GM18520 (cell line): ENCODE data around the gene ZNF48.
"Not testable (repeated sequence)": the region's sequence is repeated elsewhere in the genome, so short reads cannot be mapped to it uniquely, and the experiment has no call there.

ENCODE experiments used
- ATAC-seq: cut with Tn5 transposase; IDR thresholded peaks from one replicate; pipeline ENCODE4 v1.9.1; 2021; ENCODE audit not compliant: unreplicated experiment

The ZNF48 gene

GRCh38 chr16:30377050-30377811 is 18.0 kb upstream of the ZNF48 start:
- no peak for ATAC-seq

DNA sequence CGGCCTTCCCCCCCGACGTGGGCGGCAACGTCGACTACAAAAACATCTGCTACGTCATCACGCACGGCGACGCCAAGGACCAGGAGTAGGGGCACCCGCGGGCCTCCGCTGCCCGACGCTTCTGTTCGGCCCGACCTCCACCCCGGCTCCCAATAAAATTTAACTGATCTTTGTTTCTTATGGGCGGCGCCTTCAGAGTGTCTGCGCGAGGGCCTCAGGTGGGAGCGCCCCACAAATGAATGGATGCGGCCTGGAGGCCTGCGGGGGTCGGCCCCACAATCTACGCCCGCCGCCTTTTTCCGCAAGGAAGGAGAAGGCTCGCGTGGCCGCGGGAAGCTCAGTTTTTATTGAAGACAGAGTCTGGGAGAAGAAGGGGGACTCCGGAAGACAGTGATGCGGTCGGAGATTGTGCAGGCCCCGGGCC is 17.4 kb upstream of the ZNF48 start:
- peak; percentile 4 for ATAC-seq

GRCh38 chr16:30378236-30379157 is 16.7 kb upstream of the ZNF48 start:
- ATAC-seq, result peak; percentile 83

- no peak for ATAC-seq
Observed at GRCh38 chr16:30379158-30379783, 15.9 kb upstream of the ZNF48 start.

- ATAC-seq, result no peak
Observed at GRCh38 chr16:30380072-30380802, 15.0 kb upstream of the ZNF48 start.

DNA sequence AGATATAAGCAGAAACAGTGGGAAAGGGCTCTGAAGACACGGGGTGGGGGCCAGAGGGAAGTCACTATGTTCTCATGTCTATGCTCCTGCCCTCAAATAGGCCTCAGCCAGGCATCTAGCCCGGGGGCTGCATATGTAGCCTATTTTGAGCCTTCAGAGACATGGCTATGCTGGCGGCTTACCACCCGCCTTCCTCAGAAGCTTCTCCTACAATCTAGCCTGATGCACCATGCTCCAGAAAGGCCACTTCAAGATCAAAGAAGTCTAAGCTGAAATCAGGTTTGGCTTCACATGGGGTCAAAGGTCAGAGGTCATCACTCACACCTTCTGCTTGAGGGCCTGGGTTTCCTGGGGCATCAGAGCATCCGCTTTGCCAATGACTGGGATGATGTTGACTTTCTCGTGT is 14.4 kb upstream of the ZNF48 start:
- no peak for ATAC-seq

- no peak for ATAC-seq
Observed at GRCh38 chr16:30381291-30382041, 13.8 kb upstream of the ZNF48 start.

DNA sequence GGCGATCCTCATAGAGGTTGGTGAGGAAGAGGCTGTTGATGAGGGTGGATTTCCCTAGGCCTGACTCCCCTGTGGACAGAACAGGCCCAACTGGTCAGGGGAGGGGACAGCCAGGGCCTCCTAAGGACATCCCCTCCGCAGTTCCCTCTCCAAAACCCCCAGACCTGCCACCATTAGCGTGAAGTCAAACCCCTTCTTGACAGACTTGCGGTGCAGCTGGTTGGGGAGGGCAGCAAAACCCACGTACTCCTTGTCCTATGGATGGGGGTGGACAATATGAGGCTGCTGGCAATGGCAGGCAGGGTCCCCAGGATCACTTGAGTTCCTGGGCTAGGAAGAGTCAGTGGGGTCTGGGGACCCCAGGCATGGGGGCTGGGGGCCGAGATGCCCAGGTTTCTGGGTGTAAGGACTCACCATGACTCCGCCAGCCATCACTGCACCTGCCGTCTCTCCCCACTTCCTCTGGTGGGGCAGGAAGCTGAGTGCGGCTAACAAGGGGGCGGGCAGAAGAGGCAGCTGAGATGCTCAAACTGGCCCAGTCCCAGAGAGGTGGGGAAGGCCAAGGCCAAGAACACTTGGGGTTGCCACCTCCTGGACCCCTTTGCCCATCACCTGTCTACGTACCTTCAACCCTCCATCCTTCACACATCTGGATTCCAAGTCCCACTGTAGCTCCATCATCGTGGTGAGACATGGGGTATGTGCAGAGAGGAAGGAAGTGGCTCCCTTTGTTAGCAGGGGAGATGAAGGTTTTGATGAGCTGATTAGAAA is 12.9 kb upstream of the ZNF48 start, which contains the start of gene SEPTIN1:
TSS of gene SEPTIN1 (minus strand) at position 451 of the 771 bp plus-strand sequence. CDS start at position 432, 19 bp downstream.
- no peak for ATAC-seq

DNA sequence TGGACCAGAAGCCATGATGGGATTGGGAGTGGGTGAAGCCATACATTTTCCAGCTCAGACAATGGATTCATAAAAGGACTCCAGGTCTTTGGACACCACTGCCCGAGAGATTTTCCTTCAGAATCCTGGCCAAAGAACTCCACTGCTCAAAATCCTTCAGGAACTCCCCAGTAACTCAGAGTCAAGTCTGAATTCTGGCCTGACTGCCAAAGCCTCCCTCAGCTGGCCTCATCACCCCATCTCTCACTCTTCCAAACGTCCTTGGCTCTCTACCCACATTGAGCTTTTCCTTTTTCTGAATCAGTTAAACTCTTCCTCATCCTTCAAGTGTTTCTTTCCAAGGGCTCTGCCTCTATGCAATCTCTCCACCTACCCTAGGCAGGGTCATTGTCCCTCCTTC is 11.7 kb upstream of the ZNF48 start:
- no peak for ATAC-seq

- ATAC-seq, result no peak
Observed at GRCh38 chr16:30394592-30395154, 547 bp upstream of the ZNF48 start.

GRCh38 chr16:30395992-30396585 is 869 bp downstream of the ZNF48 start:
- no peak for ATAC-seq

GRCh38 chr16:30396627-30397026 is 1.4 kb downstream of the ZNF48 start:
- not testable (repeated sequence) for ATAC-seq

- ATAC-seq, result no peak
Observed at GRCh38 chr16:30397056-30397455, 1.8 kb downstream of the ZNF48 start.

- ATAC-seq, result no peak
Observed at GRCh38 chr16:30397776-30398660, 2.8 kb downstream of the ZNF48 start.

DNA sequence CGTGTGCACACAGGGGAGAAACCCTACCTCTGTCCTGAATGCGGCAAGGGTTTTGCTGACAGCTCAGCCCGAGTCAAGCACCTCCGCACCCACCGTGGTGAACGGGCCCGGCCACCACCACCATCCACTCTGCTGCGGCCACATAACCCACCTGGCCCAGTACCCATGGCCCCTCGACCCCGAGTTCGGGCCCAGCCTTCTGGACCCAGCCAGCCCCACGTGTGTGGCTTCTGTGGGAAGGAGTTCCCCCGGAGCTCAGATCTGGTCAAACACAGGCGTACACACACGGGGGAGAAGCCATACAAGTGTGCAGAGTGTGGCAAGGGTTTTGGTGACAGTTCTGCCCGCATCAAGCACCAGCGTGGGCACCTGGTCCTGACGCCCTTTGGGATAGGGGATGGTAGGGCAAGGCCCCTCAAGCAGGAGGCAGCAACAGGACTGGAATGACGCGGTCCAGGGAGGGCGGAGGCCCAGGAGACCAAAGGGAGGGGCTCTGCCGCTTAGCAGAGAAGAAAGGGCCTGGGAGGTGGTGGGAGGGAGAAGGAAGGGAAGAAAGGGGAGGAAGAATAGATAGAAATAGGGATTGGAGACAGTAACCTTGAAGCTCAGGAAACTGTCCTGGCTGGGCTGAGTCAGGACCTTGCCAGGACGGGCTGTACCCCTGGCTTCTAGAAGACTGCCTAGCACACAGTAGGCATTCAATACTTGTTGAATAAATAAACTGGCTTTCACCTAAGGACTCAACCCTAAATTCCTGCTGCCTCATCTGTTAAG is 3.6 kb downstream of the ZNF48 start:
- ATAC-seq, result no peak

DNA sequence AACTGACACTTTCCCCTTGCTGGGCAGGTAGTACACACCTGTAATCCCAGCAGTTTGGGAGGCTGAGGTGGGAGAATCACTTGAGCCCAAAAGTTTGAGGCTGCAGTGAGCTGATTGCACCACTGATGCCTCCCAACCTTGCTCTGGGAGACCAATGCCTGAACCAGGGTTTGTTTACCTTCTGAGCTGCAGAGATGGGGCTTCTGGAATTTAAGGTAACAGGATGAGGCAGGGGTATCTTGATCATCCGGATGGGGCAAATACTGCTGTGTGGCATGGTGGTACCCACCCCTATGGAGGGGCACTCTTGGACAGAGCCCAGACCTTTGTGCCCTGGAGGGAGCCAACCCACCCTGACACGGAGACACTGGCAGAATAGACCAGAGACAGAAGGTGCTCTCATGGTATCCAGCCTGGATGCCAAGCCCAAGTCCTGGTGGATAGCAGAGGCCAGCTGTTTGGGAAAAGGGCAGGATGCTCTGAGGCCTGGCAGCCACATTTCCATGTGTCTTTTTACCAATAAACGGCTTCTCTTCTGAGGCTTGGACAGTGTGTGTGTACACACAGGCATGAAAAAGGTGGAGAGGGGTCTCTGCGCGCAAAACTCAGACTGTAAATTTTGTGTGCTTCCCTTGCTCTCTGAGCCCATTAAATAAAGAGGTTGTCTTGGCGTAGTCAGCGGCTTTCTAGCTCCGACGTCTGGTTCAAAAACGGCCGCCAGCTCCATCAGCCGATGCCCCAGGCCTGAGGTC is 4.4 kb downstream of the ZNF48 start:
- ATAC-seq, result no peak
